T-helper 22 cell (primary cell): ENCODE data around the gene DUSP14.
A peak's percentile ranks its signal among the peaks of the same experiment; 100 is the strongest.
"Not testable (repeated sequence)": the region's sequence is repeated elsewhere in the genome, so short reads cannot be mapped to it uniquely, and the experiment has no call there.

Experiments
- DNase-seq: peaks from one replicate; pipeline ENCODE4 v3.0.0-alpha.2; 2020; ENCODE audit warnings: low read depth

The DUSP14 gene

GRCh38 chr17:37485938-37486570 lies 3.6 kb upstream of the DUSP14 start:
- no peak for DNase-seq

GRCh38 chr17:37488009-37488604 lies 1.6 kb upstream of the DUSP14 start:
- no peak for DNase-seq

GRCh38 chr17:37488607-37489196 lies 989 bp upstream of the DUSP14 start:
- peak; percentile 49 for DNase-seq

- DNase-seq: peak; percentile 58
Observed at GRCh38 chr17:37490022-37490587, 414 bp downstream of the DUSP14 start.

GRCh38 chr17:37490638-37491614 lies 1.2 kb downstream of the DUSP14 start:
- DNase-seq: no peak

GRCh38 chr17:37492167-37492566 lies 2.5 kb downstream of the DUSP14 start:
- no peak for DNase-seq

- no peak for DNase-seq
Observed at GRCh38 chr17:37493249-37494027, 3.7 kb downstream of the DUSP14 start.

- DNase-seq: no peak
Observed at GRCh38 chr17:37494401-37494831, 4.7 kb downstream of the DUSP14 start.

- DNase-seq: no peak
Observed at GRCh38 chr17:37494971-37495370, 5.3 kb downstream of the DUSP14 start.

- no peak for DNase-seq
Observed at GRCh38 chr17:37500378-37500777, 10.7 kb downstream of the DUSP14 start.

GRCh38 chr17:37502009-37502936 lies 12.6 kb downstream of the DUSP14 start:
- DNase-seq: no peak

GRCh38 chr17:37503148-37503547 lies 13.5 kb downstream of the DUSP14 start:
- DNase-seq: no peak

- no peak for DNase-seq
Observed at GRCh38 chr17:37505333-37505732, 15.6 kb downstream of the DUSP14 start.

- no peak for DNase-seq
Observed at GRCh38 chr17:37506678-37507077, 17.0 kb downstream of the DUSP14 start.

GRCh38 chr17:37507111-37507510 lies 17.4 kb downstream of the DUSP14 start:
- DNase-seq: no peak

GRCh38 chr17:37510056-37510455 lies 20.4 kb downstream of the DUSP14 start:
- DNase-seq: no peak

GRCh38 chr17:37511642-37512041 lies 22.0 kb downstream of the DUSP14 start:
- not testable (repeated sequence) for DNase-seq

GRCh38 chr17:37512442-37513068 lies 22.9 kb downstream of the DUSP14 start:
- DNase-seq: no peak

- DNase-seq: no peak
Observed at GRCh38 chr17:37513711-37514110, 24.0 kb downstream of the DUSP14 start.

- DNase-seq: no peak
Observed at GRCh38 chr17:37516127-37516571, 26.5 kb downstream of the DUSP14 start.
